Measurements from ENCODE around the gene MYH13. TPM values are rescaled to one million over a fixed set of nuclear protein-coding genes. Genes with fewer than 3 reads are reported as not detected.

Gene MYH13
- not detected in 2 replicates for total RNA-seq (2022)
- Bru-seq, nascent RNA: not detected
- BruChase-seq, experiment 1, labeled RNA remaining after a 6-hour chase: not detected
- not detected for BruChase-seq, experiment 2, labeled RNA remaining after a 2-hour chase
- long read RNA-seq: 0 reads

GRCh38 chr17:10372906-10373305, at the start of gene MYH13:
Gene MYH13 (minus strand): TSS chr17:10373006. CDS start chr17:10364530, 8,476 bp downstream.
- BruUV-seq (replicated peaks): no TSS peak
- Mint-ChIP-seq H3K4me3 (ENCODE audit: low read depth, unreplicated experiment) (no peak within 1 kb of the TSS), H3K4me1 (ENCODE audit: low read depth, unreplicated experiment) (no peaks in the 10 kb centered on the region), H3K27me3 (ENCODE audit: unreplicated experiment) (no peaks in the 10 kb centered on the region), H3K9me3 (ENCODE audit: low read depth, unreplicated experiment) (peaks cover 4% of the 10 kb centered on the region), H3K36me3 (ENCODE audit: insufficient read depth, unreplicated experiment) (no peaks in the 10 kb centered on the region), H3K27ac (ENCODE audit: unreplicated experiment) (no peak within 1 kb of the TSS)
- intact Hi-C loops (cut with micrococcal nuclease; ENCODE audit: unreplicated experiment): no loop called here
- DNase-seq: no peak
- CTCF ChIA-PET: no interaction called here
- no peak for TF ChIP-seq CTCF (IDR thresholded peaks at IDR 0.05; ENCODE audit: unreplicated experiment)

GRCh38 chr17:10421900-10422542, 49.2 kb upstream of the MYH13 start, which contains the start of gene MYH8:
Gene MYH8 (minus strand): TSS chr17:10421950. CDS start chr17:10420227, 1,723 bp downstream.
- Mint-ChIP-seq H3K9me3 (ENCODE audit: low read depth, unreplicated experiment) (peaks cover 3% of the 10 kb centered on the region), H3K4me3 (ENCODE audit: low read depth, unreplicated experiment) (no peak within 1 kb of the TSS), H3K27ac (ENCODE audit: unreplicated experiment) (no peak within 1 kb of the TSS), H3K27me3 (ENCODE audit: unreplicated experiment) (no peaks in the 10 kb centered on the region), H3K4me1 (ENCODE audit: low read depth, unreplicated experiment) (no peaks in the 10 kb centered on the region), H3K36me3 (ENCODE audit: insufficient read depth, unreplicated experiment) (no peaks in the 10 kb centered on the region)
- CTCF ChIA-PET: no interaction called here
- DNase-seq: no peak
- no TSS peak for BruUV-seq (replicated peaks)
- no peak for TF ChIP-seq CTCF (IDR thresholded peaks at IDR 0.05; ENCODE audit: unreplicated experiment)
- intact Hi-C loops (cut with micrococcal nuclease; ENCODE audit: unreplicated experiment): no loop called here

GRCh38 chr17:10421211-10421610, 48.4 kb upstream of the MYH13 start:
- no TSS peak for BruUV-seq (replicated peaks)
- no peak for TF ChIP-seq CTCF (IDR thresholded peaks at IDR 0.05; ENCODE audit: unreplicated experiment)
- no peaks in the 10 kb centered on the region for H3K36me3 Mint-ChIP-seq (ENCODE audit: insufficient read depth, unreplicated experiment)
- DNase-seq: no peak
- no peak overlapping the region for H3K27ac Mint-ChIP-seq (ENCODE audit: unreplicated experiment)
- intact Hi-C loops (cut with micrococcal nuclease; ENCODE audit: unreplicated experiment): no loop called here
- peaks cover 3% of the 10 kb centered on the region for H3K9me3 Mint-ChIP-seq (ENCODE audit: low read depth, unreplicated experiment)
- CTCF ChIA-PET: no interaction called here
- H3K4me3 Mint-ChIP-seq (ENCODE audit: low read depth, unreplicated experiment): no peak overlapping the region
- H3K27me3 Mint-ChIP-seq (ENCODE audit: unreplicated experiment): no peaks in the 10 kb centered on the region
- H3K4me1 Mint-ChIP-seq (ENCODE audit: low read depth, unreplicated experiment): no peaks in the 10 kb centered on the region

GRCh38 chr17:10420811-10421210, 48.0 kb upstream of the MYH13 start:
- H3K4me3 Mint-ChIP-seq (ENCODE audit: low read depth, unreplicated experiment): no peak overlapping the region
- no peaks in the 10 kb centered on the region for H3K27me3 Mint-ChIP-seq (ENCODE audit: unreplicated experiment)
- no peaks in the 10 kb centered on the region for H3K36me3 Mint-ChIP-seq (ENCODE audit: insufficient read depth, unreplicated experiment)
- H3K4me1 Mint-ChIP-seq (ENCODE audit: low read depth, unreplicated experiment): no peaks in the 10 kb centered on the region
- intact Hi-C loops (cut with micrococcal nuclease; ENCODE audit: unreplicated experiment): no loop called here
- no peak overlapping the region for H3K27ac Mint-ChIP-seq (ENCODE audit: unreplicated experiment)
- no peak for TF ChIP-seq CTCF (IDR thresholded peaks at IDR 0.05; ENCODE audit: unreplicated experiment)
- H3K9me3 Mint-ChIP-seq (ENCODE audit: low read depth, unreplicated experiment): peaks cover 5% of the 10 kb centered on the region
- no TSS peak for BruUV-seq (replicated peaks)
- DNase-seq: no peak
- CTCF ChIA-PET: no interaction called here
